Measurements from ENCODE around the gene HP. TPM values are rescaled to one million over a fixed set of nuclear protein-coding genes. Genes with fewer than 3 reads are reported as not detected.
"Not testable (repeated sequence)": the region's sequence is repeated elsewhere in the genome, so short reads cannot be mapped to it uniquely, and the experiment has no call there.

The HP gene
- total RNA-seq, 1 donor from 2014 or later: not detected

DNA sequence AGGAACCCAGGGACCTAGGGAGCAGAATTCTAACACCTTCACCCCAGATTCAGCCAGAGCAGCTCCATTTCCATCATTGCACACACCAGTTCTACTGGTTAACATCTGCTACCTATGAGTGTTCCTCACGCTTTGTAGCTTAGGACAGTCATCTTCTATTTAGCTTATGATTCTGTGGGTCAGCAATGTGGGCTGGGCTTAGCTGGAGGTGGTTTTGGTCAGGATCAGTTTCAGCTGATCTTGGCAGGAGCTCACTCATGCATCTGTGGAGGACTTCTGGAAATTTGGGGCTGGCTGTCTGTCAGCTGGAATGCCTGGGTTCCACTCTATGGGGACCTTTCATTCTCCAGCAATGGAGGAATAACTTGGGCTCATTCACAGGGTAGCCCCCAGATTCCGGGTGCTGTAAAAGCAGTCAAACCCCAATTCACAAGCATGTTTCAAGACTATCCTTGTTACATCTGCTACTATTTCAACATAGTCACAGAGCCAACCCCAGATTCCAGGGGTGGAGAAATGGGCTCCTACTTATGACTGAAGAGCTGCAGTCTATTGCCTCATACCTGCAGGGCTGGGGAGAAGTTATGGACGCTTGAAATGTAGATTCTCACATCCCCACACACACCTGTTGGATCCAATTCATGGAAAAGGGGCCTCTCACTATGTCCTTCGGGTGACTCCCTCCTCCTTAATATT lies 3.4 kb upstream of the HP start:
- Mint-ChIP-seq H3K4me3 (no peak overlapping the region), H3K9me3 (peaks cover 11% of the 10 kb centered on the region), H3K27ac (no peak overlapping the region), H3K36me3 (ENCODE audit: low read depth) (no peaks in the 10 kb centered on the region), H3K27me3 (ENCODE audit: insufficient read depth) (no peaks in the 10 kb centered on the region), H3K4me1 (ENCODE audit: low read depth) (no peaks in the 10 kb centered on the region)
- intact Hi-C loops (cut with micrococcal nuclease): no loop called here
- no peak for DNase-seq (ENCODE audit: low spot score)

DNA sequence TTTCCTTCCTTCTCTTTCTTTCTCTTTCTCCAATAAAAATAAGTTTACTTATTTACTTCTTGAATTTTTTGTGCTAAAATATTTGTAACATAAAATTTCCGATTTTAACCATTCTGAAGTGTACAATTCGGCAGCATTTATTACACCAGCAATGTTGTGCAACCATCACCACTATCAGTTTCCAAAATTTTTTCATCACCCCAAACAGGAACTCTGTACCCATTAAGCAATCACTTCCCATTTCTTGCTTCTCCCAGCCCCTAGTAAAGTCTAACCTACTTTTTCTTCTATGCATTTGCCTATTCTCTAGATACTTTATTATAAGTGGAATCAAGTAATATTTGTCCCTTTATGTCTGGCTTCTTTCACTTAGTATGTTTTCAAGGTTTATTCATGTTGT lies 2.5 kb upstream of the HP start:
- DNase-seq (ENCODE audit: low spot score): no peak
- H3K27ac Mint-ChIP-seq: no peak overlapping the region
- H3K4me1 Mint-ChIP-seq (ENCODE audit: low read depth): no peaks in the 10 kb centered on the region
- H3K9me3 Mint-ChIP-seq: peaks cover 11% of the 10 kb centered on the region
- H3K36me3 Mint-ChIP-seq (ENCODE audit: low read depth): no peaks in the 10 kb centered on the region
- no peaks in the 10 kb centered on the region for H3K27me3 Mint-ChIP-seq (ENCODE audit: insufficient read depth)
- no peak overlapping the region for H3K4me3 Mint-ChIP-seq
- intact Hi-C loops (cut with micrococcal nuclease): no loop called here

DNA sequence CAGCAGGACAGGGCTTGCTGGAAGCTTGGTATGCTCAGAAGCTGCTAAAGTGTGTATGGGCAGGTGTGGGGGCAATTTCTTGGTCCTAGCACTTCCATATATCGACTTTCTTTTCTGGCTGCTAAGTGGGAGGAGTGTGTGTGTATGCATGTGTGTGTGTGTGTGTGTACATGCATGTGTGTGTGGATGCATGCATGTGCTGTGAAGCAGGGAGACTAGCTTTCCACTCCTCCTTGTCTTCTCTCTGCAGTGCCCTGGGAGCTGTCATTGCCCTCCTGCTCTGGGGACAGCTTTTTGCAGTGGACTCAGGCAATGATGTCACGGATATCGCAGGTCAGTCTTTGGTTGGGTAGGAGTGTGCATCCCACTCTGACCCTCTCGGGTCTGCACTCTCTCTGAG lies 1.6 kb downstream of the HP start:
- intact Hi-C loops (cut with micrococcal nuclease): no loop called here
- no peaks in the 10 kb centered on the region for H3K27me3 Mint-ChIP-seq (ENCODE audit: insufficient read depth)

DNA sequence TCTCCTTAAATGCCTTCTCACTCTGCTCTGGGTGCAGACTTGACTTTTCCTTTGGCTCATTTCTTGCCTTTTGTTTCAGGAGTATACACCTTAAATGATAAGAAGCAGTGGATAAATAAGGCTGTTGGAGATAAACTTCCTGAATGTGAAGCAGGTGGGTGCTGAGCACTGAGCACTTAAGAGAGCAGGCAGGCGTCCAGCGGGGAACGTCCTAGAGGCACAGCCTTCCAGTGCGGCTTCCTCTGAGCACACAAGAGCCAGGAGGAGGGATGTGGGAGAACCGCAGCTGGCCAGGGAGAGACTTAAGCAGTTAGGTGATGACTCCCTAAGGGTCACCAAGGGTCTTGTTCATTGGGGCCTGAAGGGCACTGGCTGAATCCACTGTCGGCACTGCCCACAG lies 3.0 kb downstream of the HP start:
- DNase-seq (ENCODE audit: low spot score); H3K9me3 Mint-ChIP-seq; H3K4me1 Mint-ChIP-seq (ENCODE audit: low read depth); H3K27ac Mint-ChIP-seq; intact Hi-C loops (cut with micrococcal nuclease); H3K27me3 Mint-ChIP-seq (ENCODE audit: insufficient read depth); H3K36me3 Mint-ChIP-seq (ENCODE audit: low read depth); H3K4me3 Mint-ChIP-seq: not testable (repeated sequence)

More for the DNA sequence above, 1.6 kb downstream of the HP start:
- H3K36me3 Mint-ChIP-seq (ENCODE audit: low read depth): no peaks in the 10 kb centered on the region
- H3K4me1 Mint-ChIP-seq (ENCODE audit: low read depth): no peaks in the 10 kb centered on the region
- no peak overlapping the region for H3K4me3 Mint-ChIP-seq
- H3K27ac Mint-ChIP-seq: no peak overlapping the region
- DNase-seq (ENCODE audit: low spot score): no peak
- H3K9me3 Mint-ChIP-seq: no peaks in the 10 kb centered on the region

DNA sequence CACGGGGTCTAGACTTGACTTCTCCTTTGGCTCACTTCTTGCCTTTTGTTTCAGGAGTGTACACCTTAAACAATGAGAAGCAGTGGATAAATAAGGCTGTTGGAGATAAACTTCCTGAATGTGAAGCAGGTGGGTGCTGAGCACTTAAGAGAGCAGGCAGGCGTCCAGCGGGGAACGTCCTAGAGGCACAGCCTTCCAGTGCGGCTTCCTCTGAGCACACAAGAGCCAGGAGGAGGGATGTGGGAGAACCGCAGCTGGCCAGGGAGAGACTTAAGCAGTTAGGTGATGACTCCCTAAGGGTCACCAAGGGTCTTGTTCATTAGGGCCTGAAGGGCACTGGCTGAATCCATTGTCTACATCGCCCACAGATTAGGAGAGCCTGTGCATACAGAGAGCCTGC lies 4.8 kb downstream of the HP start:
- intact Hi-C loops (cut with micrococcal nuclease); H3K4me1 Mint-ChIP-seq (ENCODE audit: low read depth); H3K9me3 Mint-ChIP-seq; DNase-seq (ENCODE audit: low spot score); H3K27ac Mint-ChIP-seq; H3K4me3 Mint-ChIP-seq; H3K36me3 Mint-ChIP-seq (ENCODE audit: low read depth); H3K27me3 Mint-ChIP-seq (ENCODE audit: insufficient read depth): not testable (repeated sequence)

DNA sequence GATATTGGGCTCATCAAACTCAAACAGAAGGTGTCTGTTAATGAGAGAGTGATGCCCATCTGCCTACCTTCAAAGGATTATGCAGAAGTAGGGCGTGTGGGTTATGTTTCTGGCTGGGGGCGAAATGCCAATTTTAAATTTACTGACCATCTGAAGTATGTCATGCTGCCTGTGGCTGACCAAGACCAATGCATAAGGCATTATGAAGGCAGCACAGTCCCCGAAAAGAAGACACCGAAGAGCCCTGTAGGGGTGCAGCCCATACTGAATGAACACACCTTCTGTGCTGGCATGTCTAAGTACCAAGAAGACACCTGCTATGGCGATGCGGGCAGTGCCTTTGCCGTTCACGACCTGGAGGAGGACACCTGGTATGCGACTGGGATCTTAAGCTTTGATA lies 6.1 kb downstream of the HP start:
- no peaks in the 10 kb centered on the region for H3K4me1 Mint-ChIP-seq (ENCODE audit: low read depth)
- intact Hi-C loops (cut with micrococcal nuclease): no loop called here
- DNase-seq (ENCODE audit: low spot score): no peak
- no peaks in the 10 kb centered on the region for H3K9me3 Mint-ChIP-seq
- H3K36me3 Mint-ChIP-seq (ENCODE audit: low read depth): no peaks in the 10 kb centered on the region
- no peaks in the 10 kb centered on the region for H3K27me3 Mint-ChIP-seq (ENCODE audit: insufficient read depth)
- no peak overlapping the region for H3K4me3 Mint-ChIP-seq
- no peak overlapping the region for H3K27ac Mint-ChIP-seq

DNA sequence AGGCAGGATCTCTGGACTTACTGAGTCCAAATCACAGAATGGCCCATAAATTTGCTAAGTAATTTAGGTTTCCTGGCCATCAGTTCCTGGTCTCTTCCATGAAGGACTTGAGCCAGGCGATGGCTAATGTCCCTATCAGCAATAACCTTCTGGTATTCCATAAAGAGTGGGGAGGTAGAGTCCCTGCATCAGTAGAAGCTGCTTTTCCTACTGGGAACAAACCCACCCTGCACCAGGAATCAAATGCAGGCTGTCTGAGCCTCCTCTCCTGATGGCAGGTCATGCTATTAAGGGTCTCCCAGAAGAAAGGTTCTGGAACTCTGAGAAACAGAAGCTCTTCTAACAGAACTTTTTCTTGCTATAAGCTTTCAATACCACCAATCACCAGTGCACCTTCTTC lies 7.3 kb downstream of the HP start:
- H3K4me1 Mint-ChIP-seq (ENCODE audit: low read depth): no peaks in the 10 kb centered on the region
- H3K4me3 Mint-ChIP-seq: no peak overlapping the region
- intact Hi-C loops (cut with micrococcal nuclease): no loop called here

DNA sequence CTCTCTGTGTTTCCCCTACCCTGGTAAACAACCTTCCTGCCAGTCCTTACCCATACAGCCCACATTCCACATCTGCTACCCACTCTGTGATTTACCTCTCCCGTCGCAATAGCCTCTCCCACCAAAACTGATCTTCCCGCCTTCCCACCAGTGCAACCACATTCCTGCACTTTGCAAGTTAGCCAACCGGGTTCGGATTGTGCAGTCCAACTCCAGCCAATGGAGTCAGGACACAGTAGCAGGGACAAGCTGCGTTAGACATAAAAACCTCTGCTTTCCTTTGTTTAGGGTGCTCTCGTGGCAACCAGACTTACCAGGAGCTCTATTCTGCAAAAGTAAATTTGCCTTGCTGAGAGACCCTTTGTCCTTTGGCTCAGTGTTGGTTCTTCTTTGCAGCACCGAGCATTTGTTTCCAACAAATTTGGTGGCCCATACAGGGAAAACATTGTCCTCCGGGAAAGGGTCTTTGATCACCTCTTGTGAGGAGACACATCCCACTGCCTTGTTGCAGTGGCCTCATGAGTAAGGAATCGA lies 10.1 kb downstream of the HP start:
- no peaks in the 10 kb centered on the region for H3K4me1 Mint-ChIP-seq (ENCODE audit: low read depth)
- H3K27ac Mint-ChIP-seq: no peak overlapping the region
- DNase-seq (ENCODE audit: low spot score): no peak
- H3K9me3 Mint-ChIP-seq: no peaks in the 10 kb centered on the region
- peaks cover 3% of the 10 kb centered on the region for H3K27me3 Mint-ChIP-seq (ENCODE audit: insufficient read depth)
- intact Hi-C loops (cut with micrococcal nuclease): loop anchor here (1.0 kb wide), 1 partner anchor 10 kb away; the partner anchor contains the start of gene HP
- no peak overlapping the region for H3K4me3 Mint-ChIP-seq
- H3K36me3 Mint-ChIP-seq (ENCODE audit: low read depth): no peaks in the 10 kb centered on the region

More for the DNA sequence above, 7.3 kb downstream of the HP start:
- Mint-ChIP-seq H3K27ac (no peak overlapping the region), H3K27me3 (ENCODE audit: insufficient read depth) (peaks cover 3% of the 10 kb centered on the region), H3K36me3 (ENCODE audit: low read depth) (no peaks in the 10 kb centered on the region), H3K9me3 (no peaks in the 10 kb centered on the region)
- no peak for DNase-seq (ENCODE audit: low spot score)

DNA sequence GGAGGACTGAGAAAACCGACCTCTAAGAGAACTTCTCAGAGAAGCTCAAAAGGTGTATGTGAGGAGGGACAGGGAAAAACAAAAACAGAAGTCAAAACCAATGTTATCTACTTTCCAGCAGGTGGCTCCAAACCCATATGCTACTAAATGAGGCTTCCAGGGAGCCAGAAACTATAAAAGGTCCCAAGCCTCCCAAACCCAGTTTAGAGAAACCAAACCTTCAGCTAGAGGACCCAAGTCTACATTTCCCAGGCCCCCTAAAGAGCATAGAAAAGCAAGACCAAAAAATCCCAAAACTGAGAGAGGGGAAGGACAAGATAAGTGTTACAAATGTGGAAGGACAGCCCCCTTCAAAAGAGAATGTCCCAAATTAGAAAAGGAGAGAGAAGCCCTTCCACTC lies 12.4 kb downstream of the HP start:
- Mint-ChIP-seq H3K27me3 (ENCODE audit: insufficient read depth) (peaks cover 3% of the 10 kb centered on the region), H3K4me3 (no peak overlapping the region), H3K9me3 (no peaks in the 10 kb centered on the region), H3K4me1 (ENCODE audit: low read depth) (no peaks in the 10 kb centered on the region), H3K36me3 (ENCODE audit: low read depth) (no peaks in the 10 kb centered on the region), H3K27ac (no peak overlapping the region)
- intact Hi-C loops (cut with micrococcal nuclease): loop anchor here (1.0 kb wide), 1 partner anchor 33 kb away; no protein-coding TSS in a partner anchor
- no peak for DNase-seq (ENCODE audit: low spot score)

DNA sequence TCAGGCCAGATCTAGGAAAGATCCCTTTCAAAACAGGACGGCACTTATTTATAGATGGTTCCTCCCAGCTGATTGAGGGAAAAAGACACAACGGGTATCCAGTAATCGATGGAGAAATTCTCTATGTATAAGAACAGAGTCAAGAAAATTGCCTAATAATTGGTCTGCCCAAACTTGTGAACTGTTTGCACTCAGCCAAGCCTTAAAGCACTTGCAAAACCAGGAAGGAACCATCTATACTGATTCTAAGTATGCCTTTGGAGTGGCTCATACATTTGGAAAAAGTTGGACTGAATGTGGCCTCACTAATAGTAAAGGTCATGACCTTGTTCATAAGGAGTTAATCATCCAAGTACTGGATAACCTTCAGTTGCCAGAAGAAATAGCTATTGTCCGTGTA lies 14.6 kb downstream of the HP start:
- intact Hi-C loops (cut with micrococcal nuclease): no loop called here
- H3K27me3 Mint-ChIP-seq (ENCODE audit: insufficient read depth): peaks cover 3% of the 10 kb centered on the region
- no peaks in the 10 kb centered on the region for H3K4me1 Mint-ChIP-seq (ENCODE audit: low read depth)
- no peak for DNase-seq (ENCODE audit: low spot score)
- no peak overlapping the region for H3K27ac Mint-ChIP-seq
- no peaks in the 10 kb centered on the region for H3K9me3 Mint-ChIP-seq
- no peaks in the 10 kb centered on the region for H3K36me3 Mint-ChIP-seq (ENCODE audit: low read depth)
- H3K4me3 Mint-ChIP-seq: no peak overlapping the region

DNA sequence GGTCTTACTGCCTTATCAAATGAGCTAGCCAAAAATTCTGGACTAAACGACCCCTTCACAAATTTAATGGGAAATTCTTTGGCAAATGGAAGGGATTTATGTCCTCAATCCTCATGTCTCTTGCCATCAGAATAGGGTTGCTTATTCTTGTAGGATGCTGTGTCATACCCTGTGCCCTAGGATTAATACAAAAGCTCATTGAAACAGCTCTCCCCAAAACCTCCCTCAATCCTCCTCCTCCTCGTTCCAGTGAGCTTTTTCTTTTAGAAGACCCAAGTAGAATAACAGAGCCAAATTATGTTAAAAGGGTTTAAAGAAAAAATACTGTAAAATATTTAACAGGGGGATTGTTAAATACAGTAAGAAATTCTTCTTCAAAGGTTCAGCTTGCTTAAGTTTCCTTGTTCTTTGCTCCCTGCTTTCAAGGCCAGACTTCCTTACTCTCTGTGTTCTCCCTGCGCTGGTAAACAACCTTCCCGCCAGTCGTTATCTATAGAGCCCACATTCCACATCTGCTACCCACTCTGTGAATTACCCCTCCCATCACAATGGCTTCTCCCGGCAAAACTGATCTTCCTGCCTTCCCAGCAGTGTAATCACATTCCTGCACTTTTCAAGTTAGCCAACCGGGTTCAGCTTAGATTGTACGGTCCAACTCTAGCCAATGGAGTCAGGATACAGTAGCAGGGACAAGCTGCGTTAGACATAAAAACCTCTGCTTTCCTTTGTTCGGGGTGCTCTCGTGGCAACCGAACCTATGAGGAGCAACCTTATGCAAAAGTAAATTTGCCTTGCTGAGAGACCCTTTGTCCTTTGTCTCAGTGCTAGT lies 18.4 kb downstream of the HP start:
- H3K27me3 Mint-ChIP-seq (ENCODE audit: insufficient read depth): no peaks in the 10 kb centered on the region
- H3K4me3 Mint-ChIP-seq: no peak overlapping the region
- H3K27ac Mint-ChIP-seq: no peak overlapping the region
- H3K36me3 Mint-ChIP-seq (ENCODE audit: low read depth): no peaks in the 10 kb centered on the region
- intact Hi-C loops (cut with micrococcal nuclease): no loop called here
- H3K4me1 Mint-ChIP-seq (ENCODE audit: low read depth): no peaks in the 10 kb centered on the region
- DNase-seq (ENCODE audit: low spot score): no peak
- H3K9me3 Mint-ChIP-seq: no peaks in the 10 kb centered on the region

DNA sequence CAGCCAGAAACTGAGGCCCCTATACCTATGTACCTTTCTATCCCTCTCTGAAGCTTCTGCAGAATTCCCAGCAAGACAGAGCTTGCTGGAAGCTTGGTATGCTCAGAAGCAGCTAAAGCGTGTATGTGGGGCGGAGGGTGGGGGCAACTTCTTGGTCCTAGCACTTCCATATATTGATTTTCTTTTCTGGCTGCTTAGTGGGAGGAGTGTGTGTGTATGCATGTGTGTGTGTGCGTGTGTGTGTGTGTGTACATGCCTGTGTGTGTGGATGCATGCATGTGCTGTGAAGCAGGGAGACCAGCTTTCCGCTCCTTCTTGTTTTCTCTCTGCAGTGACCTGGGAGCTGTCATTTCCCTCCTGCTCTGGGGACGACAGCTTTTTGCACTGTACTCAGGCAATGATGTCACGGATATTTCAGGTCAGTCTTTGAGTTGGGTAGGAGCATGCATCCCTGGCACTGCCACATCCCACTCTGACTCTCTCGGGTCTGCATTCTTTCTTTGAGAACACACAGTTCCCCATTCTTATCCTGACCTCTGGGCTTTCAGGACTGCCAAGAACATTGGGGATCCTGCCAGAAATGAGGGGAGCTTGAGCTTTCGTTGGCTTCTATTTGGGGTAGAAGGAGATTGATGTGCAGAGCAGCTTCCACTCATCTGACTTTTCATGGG lies 19.4 kb downstream of the HP start:
- Mint-ChIP-seq H3K27ac (no peak overlapping the region), H3K4me3 (no peak overlapping the region), H3K9me3 (no peaks in the 10 kb centered on the region), H3K27me3 (ENCODE audit: insufficient read depth) (no peaks in the 10 kb centered on the region), H3K4me1 (ENCODE audit: low read depth) (no peaks in the 10 kb centered on the region), H3K36me3 (ENCODE audit: low read depth) (no peaks in the 10 kb centered on the region)
- DNase-seq (ENCODE audit: low spot score): no peak
- intact Hi-C loops (cut with micrococcal nuclease): no loop called here

DNA sequence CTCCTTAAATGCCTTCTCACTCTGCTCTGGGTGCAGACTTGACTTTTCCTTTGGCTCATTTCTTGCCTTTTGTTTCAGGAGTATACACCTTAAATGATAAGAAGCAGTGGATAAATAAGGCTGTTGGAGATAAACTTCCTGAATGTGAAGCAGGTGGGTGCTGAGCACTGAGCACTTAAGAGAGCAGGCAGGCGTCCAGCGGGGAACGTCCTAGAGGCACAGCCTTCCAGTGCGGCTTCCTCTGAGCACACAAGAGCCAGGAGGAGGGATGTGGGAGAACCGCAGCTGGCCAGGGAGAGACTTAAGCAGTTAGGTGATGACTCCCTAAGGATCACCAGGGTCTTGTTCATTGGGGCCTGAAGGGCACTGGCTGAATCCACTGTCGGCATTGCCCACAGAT lies 20.8 kb downstream of the HP start:
- H3K9me3 Mint-ChIP-seq; H3K4me3 Mint-ChIP-seq; H3K27ac Mint-ChIP-seq; intact Hi-C loops (cut with micrococcal nuclease); H3K4me1 Mint-ChIP-seq (ENCODE audit: low read depth); H3K27me3 Mint-ChIP-seq (ENCODE audit: insufficient read depth); DNase-seq (ENCODE audit: low spot score); H3K36me3 Mint-ChIP-seq (ENCODE audit: low read depth): not testable (repeated sequence)
